Cerebellar cortex (tissue), 1 donor: ENCODE measurements around the gene KIF19.

Source experiments
- DNase-seq: peaks from one replicate; pipeline ENCODE4 v3.0.0-alpha.2; 2015; ENCODE audit warnings: low spot score

KIF19 gene

DNA sequence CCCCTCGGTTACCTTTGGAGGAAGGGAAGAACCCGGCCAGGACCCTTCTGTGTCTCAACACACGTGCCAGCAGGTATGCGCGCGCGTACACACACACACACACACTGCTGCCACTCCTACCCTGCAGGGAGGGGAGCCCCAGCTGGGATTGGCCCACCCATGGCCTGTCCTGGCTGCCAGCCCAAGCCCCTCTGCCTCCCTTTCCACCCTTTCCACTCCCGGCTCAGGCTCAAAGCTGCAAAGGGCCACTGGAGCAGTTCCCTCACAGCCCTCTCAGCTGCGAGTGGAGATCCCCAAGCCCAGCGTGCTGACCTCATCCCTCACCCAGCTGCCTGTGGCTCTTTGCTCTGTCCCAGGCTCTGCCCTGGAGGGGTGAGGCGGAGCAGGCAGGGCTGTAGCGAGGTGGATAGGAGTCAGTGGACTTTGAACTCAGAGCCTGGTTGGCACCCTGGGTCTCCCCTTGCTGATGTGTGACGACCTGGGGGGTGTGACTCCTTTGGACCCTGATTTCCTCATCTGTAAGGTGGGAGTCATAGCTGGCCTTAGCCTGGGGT, 14.5 kb downstream of the KIF19 start:
- DNase-seq = no peak

DNA sequence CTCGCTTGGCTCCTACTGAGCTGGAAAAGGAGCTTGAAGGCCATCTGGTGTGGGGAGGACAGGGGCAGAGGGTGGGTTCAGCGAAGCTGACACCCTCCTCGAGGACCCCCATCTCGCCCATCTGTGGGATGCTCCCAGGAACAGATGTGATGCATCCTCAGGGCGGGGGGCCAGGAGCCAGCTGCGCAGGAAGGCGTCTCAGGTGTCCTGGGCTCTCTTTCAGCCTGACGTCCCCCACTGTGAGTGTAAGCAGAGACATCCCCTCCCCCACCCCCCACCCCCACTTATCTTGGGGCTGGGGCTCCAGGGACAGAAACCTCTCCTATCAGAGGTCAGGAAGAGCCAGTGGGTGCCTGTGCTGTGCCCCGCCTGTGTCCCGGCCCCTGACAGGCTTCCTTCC, 16.2 kb downstream of the KIF19 start:
- DNase-seq = no peak

DNA sequence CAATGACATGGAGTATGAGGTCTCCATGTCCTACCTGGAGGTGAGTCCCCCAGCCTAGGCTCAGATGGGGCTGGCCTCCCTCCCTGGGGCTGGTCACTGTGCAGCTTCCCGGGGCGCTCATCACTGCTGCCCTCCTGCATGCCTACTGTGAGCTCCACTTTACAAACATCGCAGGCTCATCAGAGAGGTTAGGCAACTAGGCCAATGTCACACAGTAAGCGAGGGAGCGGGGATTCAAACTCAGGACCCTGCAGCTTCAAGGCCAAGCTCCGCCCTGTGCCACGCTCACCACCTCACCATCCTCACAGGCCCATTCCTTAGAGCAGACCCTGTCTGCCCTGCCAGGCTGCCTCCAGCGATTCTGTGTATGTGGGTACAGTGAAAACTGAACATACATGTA, 17.1 kb downstream of the KIF19 start:
- no peak for DNase-seq

GRCh38 chr17:74343526-74344284, 17.7 kb downstream of the KIF19 start:
- no peak for DNase-seq

DNA sequence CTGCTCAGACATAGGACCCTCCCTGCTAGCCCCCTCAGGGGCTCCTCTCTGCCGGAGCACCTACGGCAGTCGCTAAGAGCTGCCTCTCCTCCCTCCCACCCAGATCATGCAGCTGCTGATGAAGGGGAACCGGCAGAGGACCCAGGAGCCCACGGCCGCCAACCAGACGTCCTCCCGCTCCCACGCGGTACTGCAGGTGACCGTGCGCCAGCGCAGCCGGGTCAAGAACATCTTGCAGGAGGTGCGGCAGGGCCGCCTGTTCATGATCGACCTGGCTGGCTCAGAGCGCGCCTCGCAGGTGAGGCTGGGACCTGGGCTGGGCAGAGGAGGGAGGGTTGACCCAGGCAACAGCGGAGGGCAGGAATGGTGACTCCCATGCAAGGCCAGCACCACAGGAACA, 18.6 kb downstream of the KIF19 start:
- no peak for DNase-seq

DNA sequence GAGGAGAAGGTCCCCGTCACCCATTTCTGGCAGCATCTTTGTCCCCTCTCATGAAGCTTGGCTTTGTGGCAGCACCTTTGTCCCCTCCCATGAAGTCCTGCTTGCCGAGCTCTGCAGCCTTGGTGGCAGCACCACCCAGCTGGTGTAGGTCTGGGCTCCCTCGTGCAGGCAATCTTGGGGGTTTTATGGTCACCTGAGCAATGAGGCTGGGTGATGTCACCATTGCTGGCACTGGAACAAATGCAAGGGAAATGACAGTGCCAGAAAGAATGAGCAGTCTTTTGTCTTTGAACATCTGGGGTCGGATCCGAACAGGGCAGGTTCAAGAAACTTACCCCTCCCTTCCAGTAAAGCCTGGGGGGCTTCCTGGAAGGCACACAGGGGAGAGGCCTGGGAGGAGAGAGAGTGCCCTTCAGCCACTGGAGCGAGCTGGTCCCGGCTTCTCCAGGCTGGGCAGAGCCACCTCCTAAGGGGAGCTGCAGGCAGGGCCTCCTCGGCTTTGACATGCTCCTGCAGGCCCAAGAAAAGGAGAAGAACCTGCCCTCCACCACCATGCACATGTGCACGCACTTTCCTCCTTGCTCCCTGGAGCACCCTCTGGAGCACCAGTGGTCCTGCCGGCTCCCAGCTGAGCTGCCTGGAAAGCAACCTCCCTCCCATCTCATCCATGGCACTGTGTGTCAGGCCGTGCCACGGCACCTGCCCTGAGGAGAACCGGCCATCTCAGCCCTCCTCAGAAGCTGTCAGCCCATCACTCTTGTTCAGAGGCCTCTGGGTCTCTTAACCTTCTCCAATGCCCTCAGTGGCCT, 19.6 kb downstream of the KIF19 start:
- DNase-seq = no peak

- no peak for DNase-seq
Observed at GRCh38 chr17:74347646-74348045, 21.6 kb downstream of the KIF19 start.

GRCh38 chr17:74349120-74349519, 23.1 kb downstream of the KIF19 start:
- DNase-seq = no peak

GRCh38 chr17:74350486-74350885, 24.5 kb downstream of the KIF19 start:
- no peak for DNase-seq

DNA sequence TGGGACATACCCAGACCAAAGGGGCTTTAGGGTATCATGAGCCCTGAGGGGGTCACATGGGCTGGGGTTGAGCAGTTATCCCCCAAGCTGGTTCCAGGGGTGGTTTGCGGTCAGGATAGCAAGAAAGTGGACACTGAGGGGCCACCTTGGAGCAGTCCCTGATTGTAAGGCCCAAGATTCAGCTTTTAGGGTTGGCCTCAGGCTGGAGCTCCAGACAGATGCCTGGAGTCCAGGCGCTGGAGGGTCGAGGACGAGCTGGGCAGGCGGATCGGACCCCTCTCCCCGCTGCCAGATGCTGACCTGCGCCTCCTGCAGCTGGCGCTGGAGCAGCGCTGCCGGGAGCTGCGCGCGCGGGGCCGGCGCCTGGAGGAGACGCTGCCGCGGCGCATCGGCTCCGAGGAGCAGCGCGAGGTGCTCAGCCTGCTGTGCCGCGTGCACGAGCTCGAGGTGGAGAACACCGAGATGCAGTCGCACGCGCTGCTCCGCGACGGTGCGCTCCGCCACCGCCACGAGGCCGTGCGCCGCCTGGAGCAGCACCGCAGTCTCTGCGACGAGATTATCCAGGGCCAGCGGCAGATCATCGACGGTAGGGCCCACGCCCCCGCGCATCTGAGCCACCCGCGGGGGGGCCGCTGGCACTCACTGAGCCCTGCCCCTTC, 25.7 kb downstream of the KIF19 start:
- DNase-seq = no peak

- no peak for DNase-seq
Observed at GRCh38 chr17:74353446-74354060, 27.5 kb downstream of the KIF19 start.

- DNase-seq = no peak
Observed at GRCh38 chr17:74354123-74354522, 28.1 kb downstream of the KIF19 start.

- no peak for DNase-seq
Observed at GRCh38 chr17:74354561-74354960, 28.5 kb downstream of the KIF19 start.

GRCh38 chr17:74355065-74355464, 29.0 kb downstream of the KIF19 start:
- DNase-seq = no peak

GRCh38 chr17:74356646-74357465, 30.8 kb downstream of the KIF19 start:
- no peak for DNase-seq

GRCh38 chr17:74357466-74357809, 31.4 kb downstream of the KIF19 start:
- DNase-seq = no peak

DNA sequence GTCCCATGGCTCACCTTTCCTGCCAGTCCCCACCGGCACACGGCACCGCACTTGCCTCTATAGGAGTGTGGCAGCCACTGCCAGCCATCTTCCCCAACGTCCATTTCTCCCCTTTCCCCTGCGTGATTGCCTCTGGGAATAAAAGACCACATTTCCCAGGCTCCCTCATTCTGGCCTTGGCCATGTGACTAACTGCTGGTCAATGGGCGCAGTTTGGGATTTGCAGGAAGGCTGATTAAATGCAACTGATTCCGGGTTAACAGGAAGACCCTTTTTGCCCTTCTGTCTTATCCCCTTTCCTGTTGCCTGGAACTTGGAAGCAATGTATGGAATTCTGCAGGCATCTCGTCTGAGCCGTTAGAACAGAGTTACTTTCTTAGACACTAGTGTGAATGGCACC, 32.7 kb downstream of the KIF19 start:
- DNase-seq = no peak

DNA sequence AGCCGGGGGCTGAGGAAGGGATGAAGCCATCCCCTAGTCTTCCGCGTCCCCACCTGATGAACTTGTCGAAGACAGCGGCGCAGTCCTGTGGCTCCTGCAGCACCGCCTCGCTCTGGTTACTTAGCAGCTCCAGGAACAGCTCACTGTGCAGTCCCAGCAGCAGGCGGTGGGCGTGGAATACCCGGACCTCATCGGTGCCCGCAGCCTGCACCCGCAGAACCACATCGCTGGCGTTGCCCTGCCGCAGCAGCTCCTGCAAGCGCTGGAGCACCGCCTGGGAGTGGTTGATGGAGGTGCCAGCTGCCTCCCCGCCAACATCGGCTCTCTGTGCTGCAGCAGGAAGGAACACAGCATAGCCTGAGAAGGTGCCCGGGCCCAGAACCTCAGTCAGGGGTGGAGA, 33.9 kb downstream of the KIF19 start:
- no peak for DNase-seq

DNA sequence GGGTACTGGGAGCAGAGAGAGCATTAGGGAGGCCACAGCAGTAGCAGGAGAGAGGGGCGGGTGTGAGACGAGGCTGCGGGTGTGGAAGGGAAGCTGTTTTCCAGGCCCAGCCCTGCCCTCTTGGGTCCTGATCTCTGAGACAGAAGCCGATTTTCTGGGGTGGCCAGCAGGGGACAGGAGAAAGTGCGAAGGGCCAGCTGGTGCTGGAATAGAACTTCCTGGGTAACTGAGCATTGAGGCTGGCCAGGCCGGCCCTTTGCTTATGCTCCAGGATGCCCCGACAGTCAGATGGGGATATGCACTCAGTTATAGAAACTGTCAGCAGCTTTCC, 34.8 kb downstream of the KIF19 start:
- DNase-seq = no peak

DNA sequence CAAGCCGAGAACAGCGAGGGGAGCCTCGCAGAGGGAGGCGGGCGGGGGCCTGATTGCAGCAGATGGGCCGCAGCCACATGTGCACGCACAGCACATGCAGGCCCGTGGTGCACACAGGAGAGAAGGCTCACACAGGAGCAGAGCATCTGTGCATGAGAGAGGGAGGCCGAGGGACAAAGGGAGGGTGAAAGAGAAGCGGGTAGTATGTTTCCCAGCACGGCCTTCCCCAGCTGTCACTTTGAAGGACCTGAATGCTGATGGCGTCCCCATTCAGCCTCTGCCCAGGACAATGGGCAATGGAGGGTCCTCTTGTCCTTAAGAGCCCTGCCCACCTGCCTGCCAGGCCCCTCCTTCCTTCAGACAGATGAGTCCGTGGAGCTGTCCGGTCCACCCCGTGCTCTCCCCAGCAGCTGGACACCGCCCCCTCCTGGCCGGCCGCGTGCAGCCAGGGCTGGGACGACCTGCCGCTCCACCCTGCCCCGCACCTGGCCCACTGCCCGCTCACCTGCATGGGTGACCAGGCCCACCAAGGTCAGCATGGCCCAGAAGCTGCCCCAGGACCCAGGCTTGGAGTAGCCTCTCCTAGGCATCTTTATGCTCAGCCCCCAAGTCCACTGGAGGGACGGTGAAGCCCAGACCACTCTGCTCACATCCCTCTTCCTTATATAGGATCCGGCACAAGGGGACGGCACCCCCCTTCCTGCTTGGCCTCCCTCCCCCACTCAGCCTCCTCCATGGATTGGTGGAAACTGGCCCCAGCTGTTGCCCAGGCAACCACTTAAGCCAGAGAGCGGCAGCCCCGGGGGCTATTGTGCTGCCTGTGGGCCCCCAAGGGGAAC, 35.4 kb downstream of the KIF19 start, which contains the start of gene BTBD17:
TSS of gene BTBD17 (minus strand) at position 639 of the 839 bp plus-strand sequence. CDS start at position 590, 49 bp downstream.
- peak; percentile 22 for DNase-seq

GRCh38 chr17:74362069-74362405, 36.0 kb downstream of the KIF19 start:
- no peak for DNase-seq
